Omental fat pad (tissue), 4 donors: ENCODE results near the gene PIRT. TPM values are rescaled to one million over a fixed set of nuclear protein-coding genes. Genes with fewer than 3 reads are reported as not detected.

Source experiments
- ATAC-seq: fragments of 150-250 bp; one replicate; pipeline ENCODE4 v1.9.1; 2016; ENCODE audit warnings: mild to moderate bottlenecking, moderate library complexity; ENCODE audit not compliant: low FRiP score
- DNase-seq: peaks from one replicate; pipeline ENCODE4 v3.0.0-alpha.2; 2019; ENCODE audit warnings: low spot score
- total RNA-seq, 4 donors: library from RNA; depleted of rRNA; stranded (reverse); fragments of >200 nt; gene quantifications; one replicate each; pipeline ENCODE4 v1.1.0, GENCODE V29; 2016
- TF ChIP-seq, protein P1 (sequence below), 3 donors: fragments of 450-650 bp; IDR thresholded peaks; one replicate each; pipeline ENCODE4 v1.5.1; 2016 to 2017; ENCODE audit warnings: antibody characterized with exemption in 3 of 3, mild to moderate bottlenecking in 3 of 3, moderate library complexity in 2 of 3

The PIRT gene
- total RNA-seq, 4 donors from 2014 or later: 0.09 TPM; not detected in 3

DNA sequence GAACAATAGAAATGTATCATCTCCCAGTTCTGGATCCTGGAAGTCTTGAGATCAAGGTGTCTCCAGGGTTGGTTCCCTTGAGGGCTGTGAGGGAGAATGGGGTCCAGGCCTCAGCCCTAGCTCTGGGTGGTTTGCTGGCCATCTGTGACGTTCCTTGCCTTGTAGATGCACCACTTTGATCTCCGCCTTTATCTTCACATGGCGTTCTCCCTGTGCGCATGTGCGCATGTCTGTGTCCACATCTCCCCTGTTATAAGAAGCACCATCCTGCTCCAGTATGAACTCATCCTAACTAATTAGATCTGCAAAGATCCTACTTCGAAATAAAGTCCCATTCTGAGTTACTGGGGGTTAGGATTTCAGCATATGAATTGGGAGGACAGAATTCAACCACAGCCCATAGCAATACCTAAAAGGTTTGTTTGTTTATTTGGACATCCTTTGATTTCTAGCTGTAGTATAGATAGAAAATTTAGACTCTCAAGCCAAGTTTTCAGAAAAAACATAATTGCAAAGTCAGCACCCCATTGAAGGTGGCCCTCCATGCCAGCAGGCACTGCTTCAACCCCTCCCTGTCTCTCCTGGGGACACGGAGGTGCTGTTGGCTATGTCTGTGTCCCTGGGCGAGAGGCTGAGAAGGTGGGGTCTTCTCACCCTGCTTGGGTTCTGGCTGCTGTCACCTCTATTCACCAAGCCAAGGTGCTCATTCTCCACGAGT, 31.2 kb downstream of the PIRT start:
- ATAC-seq (no peak), DNase-seq (no peak)

DNA sequence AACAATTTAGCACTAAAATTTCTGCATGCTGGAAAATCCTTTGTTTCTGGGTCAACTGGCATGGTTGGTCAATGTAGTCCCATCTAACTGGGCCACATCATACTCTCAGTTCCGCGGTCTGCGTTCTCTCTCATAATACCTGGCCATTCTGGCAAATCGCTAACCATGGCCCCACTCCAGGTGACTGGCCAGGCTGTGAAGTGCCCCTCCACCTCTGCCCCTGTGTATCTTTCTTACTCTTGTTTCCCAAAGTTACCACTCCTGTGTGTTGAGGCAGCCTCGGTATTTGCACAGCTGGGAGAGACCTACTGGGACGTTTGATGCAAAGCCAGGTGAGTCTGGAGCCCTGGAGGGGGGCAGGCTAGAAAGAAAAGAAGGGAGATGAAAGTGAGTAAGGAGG, 32.0 kb downstream of the PIRT start:
- ATAC-seq: no peak
- DNase-seq: no peak
- TF ChIP-seq, protein P1, sequence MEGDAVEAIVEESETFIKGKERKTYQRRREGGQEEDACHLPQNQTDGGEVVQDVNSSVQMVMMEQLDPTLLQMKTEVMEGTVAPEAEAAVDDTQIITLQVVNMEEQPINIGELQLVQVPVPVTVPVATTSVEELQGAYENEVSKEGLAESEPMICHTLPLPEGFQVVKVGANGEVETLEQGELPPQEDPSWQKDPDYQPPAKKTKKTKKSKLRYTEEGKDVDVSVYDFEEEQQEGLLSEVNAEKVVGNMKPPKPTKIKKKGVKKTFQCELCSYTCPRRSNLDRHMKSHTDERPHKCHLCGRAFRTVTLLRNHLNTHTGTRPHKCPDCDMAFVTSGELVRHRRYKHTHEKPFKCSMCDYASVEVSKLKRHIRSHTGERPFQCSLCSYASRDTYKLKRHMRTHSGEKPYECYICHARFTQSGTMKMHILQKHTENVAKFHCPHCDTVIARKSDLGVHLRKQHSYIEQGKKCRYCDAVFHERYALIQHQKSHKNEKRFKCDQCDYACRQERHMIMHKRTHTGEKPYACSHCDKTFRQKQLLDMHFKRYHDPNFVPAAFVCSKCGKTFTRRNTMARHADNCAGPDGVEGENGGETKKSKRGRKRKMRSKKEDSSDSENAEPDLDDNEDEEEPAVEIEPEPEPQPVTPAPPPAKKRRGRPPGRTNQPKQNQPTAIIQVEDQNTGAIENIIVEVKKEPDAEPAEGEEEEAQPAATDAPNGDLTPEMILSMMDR (IDR thresholded peaks at IDR 0.05): no peak

More for the DNA sequence above, 31.2 kb downstream of the PIRT start:
- TF ChIP-seq, protein P1 (IDR thresholded peaks at IDR 0.05): no peak

DNA sequence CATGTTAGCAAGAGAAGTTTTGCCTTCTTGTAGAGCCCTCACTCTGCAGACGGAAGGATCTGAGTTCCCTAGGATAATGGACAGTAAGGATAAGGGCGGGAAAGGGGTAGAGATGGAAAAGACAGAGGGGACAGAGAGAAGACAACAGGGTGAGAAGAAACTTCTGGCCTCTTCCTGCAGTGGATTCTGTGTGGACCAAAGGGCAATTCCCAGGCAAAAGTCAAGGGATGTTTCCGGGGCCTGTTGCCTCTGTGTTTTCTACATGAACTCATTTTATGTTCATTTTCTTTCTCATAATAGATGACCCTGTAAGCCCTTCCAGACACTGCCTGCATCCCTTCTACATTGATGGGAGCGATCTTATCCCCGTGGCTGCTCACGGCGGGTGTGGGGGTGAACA, 33.3 kb downstream of the PIRT start:
- ATAC-seq: no peak
- TF ChIP-seq, protein P1 (IDR thresholded peaks at IDR 0.05): no peak
- no peak for DNase-seq

DNA sequence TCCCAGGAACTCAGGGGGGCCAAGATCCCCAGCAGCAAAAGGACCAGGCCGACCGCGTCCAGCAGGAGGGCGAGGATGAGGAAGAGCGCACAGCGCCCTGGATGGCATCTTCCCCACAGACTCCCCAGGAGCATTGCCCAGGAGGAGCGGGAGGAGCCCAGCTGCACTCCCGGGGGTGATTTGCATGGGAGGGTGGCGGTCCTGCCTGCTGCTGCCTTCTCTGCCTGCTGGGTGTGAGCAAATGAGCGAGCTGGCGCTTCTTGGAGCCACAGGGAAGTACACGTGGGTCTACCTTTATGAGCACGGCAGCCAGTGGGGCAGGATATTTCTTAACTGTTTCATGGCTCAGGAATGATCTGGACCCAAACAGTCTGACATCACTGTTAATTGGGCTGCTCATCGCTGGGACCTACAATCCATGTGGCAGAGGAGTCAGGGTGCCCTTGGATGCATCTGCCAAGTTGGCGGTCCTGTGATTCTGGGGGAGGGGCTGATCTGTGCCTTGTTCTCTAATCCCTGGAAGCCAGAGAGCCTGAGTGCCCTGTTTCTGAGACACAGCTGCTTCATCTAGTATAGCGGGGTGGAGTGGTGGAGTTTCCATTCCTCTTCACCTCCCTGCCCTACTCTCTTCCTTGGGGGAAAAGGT, 33.9 kb downstream of the PIRT start, which contains the start of gene TMEM238L:
Gene TMEM238L, minus strand, starts transcription at position 270 of the 646 bp plus-strand sequence. Its CDS starts 136 bp downstream, at position 134.
- TF ChIP-seq, protein P1 (IDR thresholded peaks at IDR 0.05): no peak

DNA sequence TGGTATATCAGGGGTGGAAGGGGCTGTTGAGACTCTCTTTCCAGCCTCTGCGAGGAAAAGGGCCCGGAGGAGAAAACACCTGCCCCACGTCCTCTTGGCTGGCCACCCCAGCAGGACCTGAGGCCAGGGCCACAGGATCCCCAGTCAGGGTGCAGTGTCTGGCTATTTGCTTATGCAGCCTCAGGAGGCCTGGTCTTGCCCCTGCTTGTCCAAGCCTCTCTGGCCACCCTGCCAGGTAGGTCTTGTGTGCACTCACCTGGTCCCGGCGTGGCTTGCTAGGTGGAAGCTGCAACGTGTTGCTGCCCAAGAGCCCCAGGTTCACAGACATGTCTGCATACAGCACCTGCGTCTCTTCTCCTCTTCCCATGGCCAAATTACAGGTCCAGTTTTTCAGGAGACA, 34.5 kb downstream of the PIRT start:
- DNase-seq: no peak
- TF ChIP-seq, protein P1 (IDR thresholded peaks at IDR 0.05): no peak

More for the DNA sequence above, 33.9 kb downstream of the PIRT start, which contains the start of gene TMEM238L:
- ATAC-seq (no peak), DNase-seq (no peak)

DNA sequence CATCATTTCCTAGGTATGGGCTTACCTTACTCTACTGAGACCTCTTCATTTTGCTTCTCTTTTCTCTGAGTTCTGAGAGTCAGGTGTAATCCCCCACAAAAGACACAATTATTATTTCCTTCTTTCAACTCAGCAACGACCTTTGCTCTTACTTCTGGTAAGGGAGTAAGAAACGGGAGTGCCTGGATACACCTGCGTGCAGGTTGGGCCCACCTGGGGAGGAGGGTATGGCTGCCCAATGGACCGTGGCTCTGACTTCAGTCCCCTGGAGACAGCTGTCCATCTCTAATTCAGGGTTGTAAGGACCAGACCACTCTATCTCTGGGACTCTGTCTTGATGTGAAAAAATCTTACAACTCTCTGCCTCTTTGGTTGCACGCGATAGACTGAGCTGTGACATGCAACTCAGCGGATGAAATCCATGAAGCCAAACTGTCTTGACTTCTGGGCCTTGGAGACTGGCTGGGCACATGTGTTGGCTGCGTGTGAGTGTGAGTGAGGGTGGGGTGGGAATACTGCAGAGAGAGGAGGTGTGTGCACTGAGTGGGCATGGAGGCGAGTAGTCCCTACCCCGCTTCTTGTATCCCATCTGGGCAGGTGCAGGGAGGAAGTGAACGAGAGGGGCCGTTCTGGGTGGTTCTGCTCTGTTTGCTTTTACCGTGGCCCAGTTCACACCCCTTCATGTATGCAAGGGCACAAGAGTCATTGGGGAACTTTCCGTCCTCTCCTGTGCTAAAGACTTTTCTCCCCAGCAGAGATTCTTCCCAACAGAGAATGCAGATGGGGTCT, 35.2 kb downstream of the PIRT start:
- TF ChIP-seq, protein P1 (IDR thresholded peaks at IDR 0.05): no peak
- ATAC-seq (no peak), DNase-seq (no peak)

More for the DNA sequence above, 34.5 kb downstream of the PIRT start:
- ATAC-seq: no peak
